Peyer's patch (tissue), 4 donors: ENCODE data around the gene C15orf39. TPM values are rescaled to one million over a fixed set of nuclear protein-coding genes. Genes with fewer than 3 reads are reported as not detected.

Experiments
- DNase-seq, 3 donors: peaks; one replicate each; pipeline ENCODE4 v3.0.0-alpha.2; 2017 to 2019
- H3K27ac ChIP-seq, 4 donors: fragments of 200-600 bp; sonication (generic); one replicate each; pipeline ENCODE4 v1.5.1; 2016 to 2019
- H3K27me3 ChIP-seq, 2 donors: fragments of 200-600 bp; sonication (generic); one replicate each; pipeline ENCODE4 v1.5.1; 2019
- H3K36me3 ChIP-seq, 3 donors: fragments of 200-600 bp; sonication (generic); one replicate each; pipeline ENCODE4 v1.5.1; 2016 to 2019
- H3K4me1 ChIP-seq, 4 donors: fragments of 200-600 bp; sonication (generic); one replicate each; pipeline ENCODE4 v1.5.1; 2016 to 2019
- H3K4me3 ChIP-seq, 4 donors: fragments of 200-600 bp; sonication (generic); 1 replicate in 3 of 4; 2 replicates in 1 of 4; pipeline ENCODE4 v1.5.1; 2016 to 2019; ENCODE audit warnings: mild to moderate bottlenecking in 1 of 4
- H3K9me3 ChIP-seq, 4 donors: fragments of 200-600 bp; sonication (generic); one replicate each; pipeline ENCODE4 v1.5.1; 2016 to 2019; ENCODE audit warnings: mild to moderate bottlenecking in 1 of 4
- CTCF ChIP-seq, 6 experiments: fragments of 450-650 bp in 4 of 6; fragments of 200-600 bp in 2 of 6; sonication (generic) in 1 of 6; IDR thresholded peaks; one replicate each; pipeline ENCODE4 v1.5.1; 2017 to 2019; ENCODE audit warnings: antibody characterized with exemption in 6 of 6, mild to moderate bottlenecking in 3 of 6, moderate library complexity in 1 of 6
- POLR2A ChIP-seq, 2 donors: fragments of 450-650 bp; IDR thresholded peaks; one replicate each; pipeline ENCODE4 v1.5.1; 2017; ENCODE audit warnings: antibody characterized with exemption in 2 of 2, mild to moderate bottlenecking in 2 of 2, moderate library complexity in 2 of 2
- total RNA-seq, 4 donors: library from RNA; depleted of rRNA; stranded (reverse); fragments of >200 nt; gene quantifications; one replicate each; pipeline ENCODE4 v1.1.0, GENCODE V29; 2016

The C15orf39 gene
- total RNA-seq, 4 donors from 2014 or later: 13.1 to 31.9 (median 26.7) TPM

- Histone ChIP-seq H3K27ac (no peak overlapping the region), H3K4me1 (peaks cover 0 to 9% (median 2%) of the 10 kb centered on the region in 4 donors), H3K27me3 (no peaks in the 10 kb centered on the region), H3K4me3 (no peak overlapping the region), H3K9me3 (no peaks in the 10 kb centered on the region), H3K36me3 (peaks cover 0 to 59% (median 0%) of the 10 kb centered on the region in 3 donors)
- no peak for DNase-seq
- TF ChIP-seq POLR2A (IDR thresholded peaks at IDR 0.05): no peak
Observed at GRCh38 chr15:75212200-75212858, 10.6 kb downstream of the C15orf39 start.

GRCh38 chr15:75213212-75213767, 11.6 kb downstream of the C15orf39 start:
- Histone ChIP-seq H3K27me3 (no peaks in the 10 kb centered on the region), H3K9me3 (no peaks in the 10 kb centered on the region), H3K27ac (no peak overlapping the region), H3K36me3 (peaks cover 0 to 49% (median 0%) of the 10 kb centered on the region in 3 donors), H3K4me3 (no peak overlapping the region), H3K4me1 (peaks cover 0 to 8% (median 2%) of the 10 kb centered on the region in 4 donors)
- no peak for DNase-seq
- no peak for TF ChIP-seq CTCF (IDR thresholded peaks at IDR 0.05)
- TF ChIP-seq POLR2A (IDR thresholded peaks at IDR 0.05): no peak

- H3K4me1 ChIP-seq: peaks cover 0 to 5% (median 2%) of the 10 kb centered on the region in 4 donors
- DNase-seq: no peak
- H3K36me3 ChIP-seq: peaks cover 0 to 44% (median 0%) of the 10 kb centered on the region in 3 donors
- no peak overlapping the region for H3K4me3 ChIP-seq
- no peak for TF ChIP-seq CTCF (IDR thresholded peaks at IDR 0.05)
- no peak for TF ChIP-seq POLR2A (IDR thresholded peaks at IDR 0.05)
- no peak overlapping the region for H3K27ac ChIP-seq
- no peaks in the 10 kb centered on the region for H3K27me3 ChIP-seq
- H3K9me3 ChIP-seq: no peaks in the 10 kb centered on the region
Observed at GRCh38 chr15:75213768-75214221, 12.1 kb downstream of the C15orf39 start.

- Histone ChIP-seq H3K27me3 (no peaks in the 10 kb centered on the region), H3K27ac (no peak overlapping the region), H3K36me3 (peaks cover 0 to 37% (median 0%) of the 10 kb centered on the region in 3 donors), H3K4me3 (no peak overlapping the region), H3K9me3 (no peaks in the 10 kb centered on the region), H3K4me1 (peaks cover 0 to 5% (median 0%) of the 10 kb centered on the region in 4 donors)
- TF ChIP-seq CTCF (IDR thresholded peaks at IDR 0.05) (no peak), POLR2A (IDR thresholded peaks at IDR 0.05) (no peak)
- no peak for DNase-seq
Observed at GRCh38 chr15:75214293-75215096, 12.8 kb downstream of the C15orf39 start.

- H3K27ac ChIP-seq: no peak overlapping the region
- DNase-seq: no peak
- peaks cover 0 to 28% (median 0%) of the 10 kb centered on the region in 3 donors for H3K36me3 ChIP-seq
- H3K4me1 ChIP-seq: no peaks in the 10 kb centered on the region
- no peaks in the 10 kb centered on the region for H3K27me3 ChIP-seq
- no peak overlapping the region for H3K4me3 ChIP-seq
- TF ChIP-seq POLR2A (IDR thresholded peaks at IDR 0.05) (no peak), CTCF (IDR thresholded peaks at IDR 0.05) (no peak)
- no peaks in the 10 kb centered on the region for H3K9me3 ChIP-seq
Observed at GRCh38 chr15:75215107-75216004, 13.7 kb downstream of the C15orf39 start.
